SK-N-SH treated with all-trans-retinoic acid at 6 μM for 48 hours (cell line): Measurements from ENCODE around the gene MRPS5.
"Not testable (repeated sequence)": the region's sequence is repeated elsewhere in the genome, so short reads cannot be mapped to it uniquely, and the experiment has no call there.

Experiments used
- ATAC-seq: fragments of 200-7000 bp; cut with Tn5 transposase; 3 replicates; pipeline ENCODE4 v1.9.1; 2020; ENCODE audit warnings: mild to moderate bottlenecking, moderate library complexity
- ARNTL ChIP-seq: fragments of 450-650 bp; formaldehyde crosslinking; IDR thresholded peaks from 2 replicates; pipeline ENCODE4 v1.5.0; 2020; ENCODE audit warnings: low read depth, mild to moderate bottlenecking, moderate library complexity, borderline replicate concordance
- BACH2 ChIP-seq: fragments of 250-450 bp; sonication (Bioruptor Pico); IDR thresholded peaks from 2 replicates; pipeline ENCODE4 v1.9.0; 2021; ENCODE audit warnings: mild to moderate bottlenecking, borderline replicate concordance
- CREB5 ChIP-seq: fragments of 250-450 bp; sonication (Bioruptor Pico); IDR thresholded peaks from 2 replicates; pipeline ENCODE4 v1.5.1; 2020; ENCODE audit warnings: low read depth, mild to moderate bottlenecking, moderate library complexity
- CSDC2 ChIP-seq: fragments of 250-450 bp; sonication (Bioruptor Pico); IDR thresholded peaks from 2 replicates; pipeline ENCODE4 v1.5.0; 2020; ENCODE audit warnings: mild to moderate bottlenecking, moderate library complexity
- CSRNP3 ChIP-seq: fragments of 250-450 bp; sonication (Bioruptor Pico); IDR thresholded peaks from 2 replicates; pipeline ENCODE4 v1.5.1; 2021; ENCODE audit warnings: mild to moderate bottlenecking, moderate library complexity
- ESRRG ChIP-seq: fragments of 250-450 bp; sonication (Bioruptor Pico); IDR thresholded peaks from 2 replicates; pipeline ENCODE4 v1.6.1; 2021; ENCODE audit warnings: mild to moderate bottlenecking
- ISL1 ChIP-seq: fragments of 250-450 bp; sonication (Bioruptor Pico); IDR thresholded peaks from 2 replicates; pipeline ENCODE4 v2.1.2; 2022; ENCODE audit warnings: mild to moderate bottlenecking, moderate library complexity
- OSR1 ChIP-seq: fragments of 250-450 bp; sonication (Bioruptor Pico); IDR thresholded peaks from 2 replicates; pipeline ENCODE4 v1.8.0; 2022; ENCODE audit warnings: moderate library complexity, mild to moderate bottlenecking, inconsistent platforms
- PATZ1 ChIP-seq: fragments of 250-450 bp; sonication (Bioruptor Pico); IDR thresholded peaks from 2 replicates; pipeline ENCODE4 v1.8.0; 2020; ENCODE audit warnings: mild to moderate bottlenecking, moderate library complexity, borderline replicate concordance
- POU6F1 ChIP-seq: fragments of 250-450 bp; sonication (Bioruptor Pico); IDR thresholded peaks from 2 replicates; pipeline ENCODE4 v1.8.0; 2021; ENCODE audit warnings: low read depth, mild to moderate bottlenecking, moderate library complexity, borderline replicate concordance
- PPARA ChIP-seq: fragments of 250-450 bp; sonication (Bioruptor Pico); IDR thresholded peaks from 2 replicates; pipeline ENCODE4 v1.5.0; 2020; ENCODE audit warnings: mild to moderate bottlenecking, borderline replicate concordance
- RARB ChIP-seq: fragments of 250-450 bp; sonication (Bioruptor Pico); IDR thresholded peaks from 2 replicates; pipeline ENCODE4 v1.8.0; 2021; ENCODE audit warnings: mild to moderate bottlenecking, moderate library complexity
- SNAI2 ChIP-seq: fragments of 250-450 bp; sonication (Bioruptor Pico); IDR thresholded peaks from 2 replicates; pipeline ENCODE4 v1.5.0; 2020; ENCODE audit warnings: mild to moderate bottlenecking, moderate library complexity
- TCF4 ChIP-seq: fragments of 250-450 bp; sonication (Bioruptor Pico); IDR thresholded peaks from 2 replicates; pipeline ENCODE4 v1.8.0; 2021; ENCODE audit warnings: mild to moderate bottlenecking, moderate library complexity, borderline replicate concordance
- TOX ChIP-seq: fragments of 250-450 bp; sonication (Bioruptor Pico); IDR thresholded peaks from 2 replicates; pipeline ENCODE4 v1.8.0; 2021; ENCODE audit warnings: mild to moderate bottlenecking, moderate library complexity, borderline replicate concordance
- TSHZ2 ChIP-seq: fragments of 250-450 bp; sonication (Bioruptor Pico); IDR thresholded peaks from 2 replicates; pipeline ENCODE4 v1.5.0; 2020; ENCODE audit warnings: mild to moderate bottlenecking, moderate library complexity
- ZC3H10 ChIP-seq: fragments of 250-450 bp; sonication (Bioruptor Pico); IDR thresholded peaks from 2 replicates; pipeline ENCODE4 v1.5.1; 2021; ENCODE audit warnings: mild to moderate bottlenecking, moderate library complexity
- ZFP3 ChIP-seq: fragments of 250-450 bp; sonication (Bioruptor Pico); IDR thresholded peaks from 2 replicates; pipeline ENCODE4 v1.5.0; 2020; ENCODE audit warnings: mild to moderate bottlenecking, moderate library complexity
- ZNF565 ChIP-seq: fragments of 450-650 bp; formaldehyde crosslinking; conservative IDR thresholded peaks from 2 replicates; pipeline ENCODE4 v1.5.0; 2020; ENCODE audit warnings: low read depth, mild to moderate bottlenecking, moderate library complexity
- ZNF70 ChIP-seq: fragments of 450-650 bp; formaldehyde crosslinking; IDR thresholded peaks from 2 replicates; pipeline ENCODE4 v1.5.0; 2020; ENCODE audit warnings: mild to moderate bottlenecking, moderate library complexity
- ZNF8 ChIP-seq: fragments of 450-650 bp; formaldehyde crosslinking; IDR thresholded peaks from 2 replicates; pipeline ENCODE4 v1.5.0; 2020; ENCODE audit warnings: mild to moderate bottlenecking, moderate library complexity

The MRPS5 gene

GRCh38 chr2:95038635-95039298 is 82.8 kb downstream of the MRPS5 start:
- no peak for ATAC-seq

GRCh38 chr2:95037841-95038585 is 83.6 kb downstream of the MRPS5 start:
- not testable (repeated sequence) for ATAC-seq

More at GRCh38 chr2:95038635-95039298, 82.8 kb downstream of the MRPS5 start:
- no peak for TF ChIP-seq ISL1 (CRISPR knock-in tag)
- no peak for TF ChIP-seq OSR1
- TF ChIP-seq SNAI2 (CRISPR knock-in tag) = no peak
- no peak for TF ChIP-seq RARB (CRISPR knock-in tag)
- no peak for TF ChIP-seq TOX (CRISPR knock-in tag)
- TF ChIP-seq ZFP3 (CRISPR knock-in tag) = no peak
- TF ChIP-seq PATZ1 = no peak
- TF ChIP-seq CSRNP3 (CRISPR knock-in tag) = no peak
- TF ChIP-seq TSHZ2 (CRISPR knock-in tag) = no peak
- no peak for TF ChIP-seq CSDC2 (CRISPR knock-in tag)
- no peak for TF ChIP-seq ESRRG (CRISPR knock-in tag)
- no peak for TF ChIP-seq BACH2 (CRISPR knock-in tag)
- no peak for TF ChIP-seq CREB5
- no peak for TF ChIP-seq PPARA (CRISPR knock-in tag)
- TF ChIP-seq ZC3H10 (CRISPR knock-in tag) = no peak
- no peak for TF ChIP-seq ZNF8 (CRISPR knock-in tag)
- no peak for TF ChIP-seq ZNF565 (CRISPR knock-in tag)
- TF ChIP-seq TCF4 (CRISPR knock-in tag) = no peak
- no peak for TF ChIP-seq ZNF70 (CRISPR knock-in tag)

GRCh38 chr2:95037384-95037839 is 84.2 kb downstream of the MRPS5 start:
- no peak for ATAC-seq
- TF ChIP-seq TOX (CRISPR knock-in tag) (no peak), ISL1 (CRISPR knock-in tag) (no peak), PPARA (CRISPR knock-in tag) (no peak), ZNF565 (CRISPR knock-in tag) (no peak), TSHZ2 (CRISPR knock-in tag) (no peak), ARNTL (CRISPR knock-in tag) (no peak), ZC3H10 (CRISPR knock-in tag) (no peak), ZFP3 (CRISPR knock-in tag) (no peak), POU6F1 (CRISPR knock-in tag) (no peak), BACH2 (CRISPR knock-in tag) (no peak), RARB (CRISPR knock-in tag) (no peak), CREB5 (no peak), OSR1 (no peak)
